ENCODE data around the gene SIRPG.

SIRPG gene

GRCh38 chr20:1672728-1673127, 15.1 kb upstream of the SIRPG start:
- H2BK15ac ChIP-seq (ENCODE audit: low read length): no peak overlapping the region
- no peak overlapping the region for H4K8ac ChIP-seq (ENCODE audit: low read depth, low read length)
- no peak overlapping the region for H3K4me3 ChIP-seq (ENCODE audit: low read length in 2 of 2)
- H3K18ac ChIP-seq (ENCODE audit: low read length): no peak overlapping the region
- no CpG with 5 or more reads among the region's 3 CpGs for WGBS, 2 donors (ENCODE audit: extremely low coverage in 2 of 2, insufficient read length in 2 of 2, insufficient replicate concordance in 1 of 2)
- H3K4ac ChIP-seq (ENCODE audit: low read length): no peak overlapping the region
- H3K23ac ChIP-seq (ENCODE audit: low read depth, low read length, poor library complexity): no peak overlapping the region
- H4K91ac ChIP-seq (ENCODE audit: low read depth, low read length, poor library complexity): no peak overlapping the region
- no peak overlapping the region for H2AFZ ChIP-seq (ENCODE audit: low read length)
- no peak overlapping the region for H3K4me2 ChIP-seq (ENCODE audit: insufficient read depth, low read length, poor library complexity, severe bottlenecking)
- no peak overlapping the region for H3K9ac ChIP-seq (ENCODE audit: low read depth, low read length, poor library complexity)
- no peak overlapping the region for H2BK5ac ChIP-seq (ENCODE audit: low read length)
- peaks cover 0 to 6% of the 10 kb centered on the region in 2 donors for H3K9me3 ChIP-seq (replicated peaks in 1 of 2; ENCODE audit: control insufficient read depth in 2 of 2, insufficient read depth in 1 of 2, low read depth in 1 of 2, low read length in 2 of 2)
- no peak overlapping the region for H3K14ac ChIP-seq (ENCODE audit: low read length)
- H2AK5ac ChIP-seq (ENCODE audit: low read depth, low read length): no peak overlapping the region
- H3K27me3 ChIP-seq (ENCODE audit: control insufficient read depth in 3 of 3, insufficient read depth in 3 of 3, low read depth in 1 of 3, low read length in 3 of 3): peaks cover 0 to 29% (median 0%) of the 10 kb centered on the region in 3 experiments
- no peak for DNase-seq (ENCODE audit: low spot score)
- H3K79me1 ChIP-seq (ENCODE audit: low read depth, low read length): no peaks in the 10 kb centered on the region
- H2BK12ac ChIP-seq (ENCODE audit: low read length): no peak overlapping the region
- H3K36me3 ChIP-seq (replicated peaks in 1 of 2; ENCODE audit: control insufficient read depth in 2 of 2, insufficient read depth in 2 of 2, low read length in 2 of 2): no peaks in the 10 kb centered on the region
- H3K27ac ChIP-seq (replicated peaks; ENCODE audit: low read length): no peak overlapping the region
- no peak overlapping the region for H2BK120ac ChIP-seq (ENCODE audit: low read depth, low read length)
- peaks cover 0 to 5% of the 10 kb centered on the region in 2 donors for H3K4me1 ChIP-seq (ENCODE audit: control insufficient read depth in 2 of 2, insufficient read depth in 1 of 2, low read depth in 1 of 2, low read length in 2 of 2)

- Histone ChIP-seq H3K23ac (ENCODE audit: low read depth, low read length, poor library complexity) (no peak overlapping the region), H2AFZ (ENCODE audit: low read length) (no peak overlapping the region), H3K36me3 (replicated peaks in 1 of 2; ENCODE audit: control insufficient read depth in 2 of 2, insufficient read depth in 2 of 2, low read length in 2 of 2) (no peaks in the 10 kb centered on the region), H2AK5ac (ENCODE audit: low read depth, low read length) (no peak overlapping the region), H3K27me3 (ENCODE audit: control insufficient read depth in 3 of 3, insufficient read depth in 3 of 3, low read depth in 1 of 3, low read length in 3 of 3) (peaks cover 0 to 25% (median 0%) of the 10 kb centered on the region in 3 experiments), H4K91ac (ENCODE audit: low read depth, low read length, poor library complexity) (no peak overlapping the region), H3K4me3 (ENCODE audit: low read length in 2 of 2) (no peak overlapping the region), H3K18ac (ENCODE audit: low read length) (no peak overlapping the region), H2BK12ac (ENCODE audit: low read length) (no peak overlapping the region), H3K9ac (ENCODE audit: low read depth, low read length, poor library complexity) (no peak overlapping the region), H2BK120ac (ENCODE audit: low read depth, low read length) (no peak overlapping the region), H4K8ac (ENCODE audit: low read depth, low read length) (no peak overlapping the region), H2BK5ac (ENCODE audit: low read length) (no peak overlapping the region), H3K4ac (ENCODE audit: low read length) (no peak overlapping the region), H2BK15ac (ENCODE audit: low read length) (no peak overlapping the region), H3K79me1 (ENCODE audit: low read depth, low read length) (no peaks in the 10 kb centered on the region), H3K14ac (ENCODE audit: low read length) (no peak overlapping the region), H3K4me2 (ENCODE audit: insufficient read depth, low read length, poor library complexity, severe bottlenecking) (no peak overlapping the region), H3K4me1 (ENCODE audit: control insufficient read depth in 2 of 2, insufficient read depth in 1 of 2, low read depth in 1 of 2, low read length in 2 of 2) (peaks cover 0 to 5% of the 10 kb centered on the region in 2 donors), H3K9me3 (replicated peaks in 1 of 2; ENCODE audit: control insufficient read depth in 2 of 2, insufficient read depth in 1 of 2, low read depth in 1 of 2, low read length in 2 of 2) (peaks cover 0 to 6% of the 10 kb centered on the region in 2 donors), H3K27ac (replicated peaks; ENCODE audit: low read length) (no peak overlapping the region)
- no CpG with 5 or more reads among the region's 11 CpGs for WGBS, 2 donors (ENCODE audit: extremely low coverage in 2 of 2, insufficient read length in 2 of 2, insufficient replicate concordance in 1 of 2)
- no peak for DNase-seq (ENCODE audit: low spot score)
Measured at GRCh38 chr20:1671891-1672669, 14.5 kb upstream of the SIRPG start.

GRCh38 chr20:1669304-1669703, 11.7 kb upstream of the SIRPG start:
- H2BK120ac ChIP-seq (ENCODE audit: low read depth, low read length): no peak overlapping the region
- peaks cover 0 to 6% of the 10 kb centered on the region in 2 donors for H3K9me3 ChIP-seq (replicated peaks in 1 of 2; ENCODE audit: control insufficient read depth in 2 of 2, insufficient read depth in 1 of 2, low read depth in 1 of 2, low read length in 2 of 2)
- H3K36me3 ChIP-seq (replicated peaks in 1 of 2; ENCODE audit: control insufficient read depth in 2 of 2, insufficient read depth in 2 of 2, low read length in 2 of 2): no peaks in the 10 kb centered on the region
- peaks cover 0 to 4% of the 10 kb centered on the region in 2 donors for H3K4me1 ChIP-seq (ENCODE audit: control insufficient read depth in 2 of 2, insufficient read depth in 1 of 2, low read depth in 1 of 2, low read length in 2 of 2)
- no peak overlapping the region for H3K14ac ChIP-seq (ENCODE audit: low read length)
- WGBS, 2 donors (ENCODE audit: extremely low coverage in 2 of 2, insufficient read length in 2 of 2, insufficient replicate concordance in 1 of 2): no CpG with 5 or more reads among the region's 5 CpGs
- H3K18ac ChIP-seq (ENCODE audit: low read length): no peak overlapping the region
- peaks cover 0 to 18% (median 0%) of the 10 kb centered on the region in 3 experiments for H3K27me3 ChIP-seq (ENCODE audit: control insufficient read depth in 3 of 3, insufficient read depth in 3 of 3, low read depth in 1 of 3, low read length in 3 of 3)
- H3K79me1 ChIP-seq (ENCODE audit: low read depth, low read length): no peaks in the 10 kb centered on the region
- H2BK15ac ChIP-seq (ENCODE audit: low read length): no peak overlapping the region
- no peak overlapping the region for H3K23ac ChIP-seq (ENCODE audit: low read depth, low read length, poor library complexity)
- no peak overlapping the region for H2AFZ ChIP-seq (ENCODE audit: low read length)
- no peak overlapping the region for H3K4me2 ChIP-seq (ENCODE audit: insufficient read depth, low read length, poor library complexity, severe bottlenecking)
- H3K4me3 ChIP-seq (ENCODE audit: low read length in 2 of 2): no peak overlapping the region
- no peak overlapping the region for H4K8ac ChIP-seq (ENCODE audit: low read depth, low read length)
- H3K9ac ChIP-seq (ENCODE audit: low read depth, low read length, poor library complexity): no peak overlapping the region
- H3K27ac ChIP-seq (replicated peaks; ENCODE audit: low read length): no peak overlapping the region
- no peak overlapping the region for H2BK12ac ChIP-seq (ENCODE audit: low read length)
- no peak for DNase-seq (ENCODE audit: low spot score)
- no peak overlapping the region for H4K91ac ChIP-seq (ENCODE audit: low read depth, low read length, poor library complexity)
- H3K4ac ChIP-seq (ENCODE audit: low read length): no peak overlapping the region
- no peak overlapping the region for H2AK5ac ChIP-seq (ENCODE audit: low read depth, low read length)
- H2BK5ac ChIP-seq (ENCODE audit: low read length): no peak overlapping the region

GRCh38 chr20:1667502-1668085, 10.0 kb upstream of the SIRPG start:
- Histone ChIP-seq H3K4ac (ENCODE audit: low read length) (no peak overlapping the region), H3K4me1 (ENCODE audit: control insufficient read depth in 2 of 2, insufficient read depth in 1 of 2, low read depth in 1 of 2, low read length in 2 of 2) (no peaks in the 10 kb centered on the region), H3K9me3 (replicated peaks in 1 of 2; ENCODE audit: control insufficient read depth in 2 of 2, insufficient read depth in 1 of 2, low read depth in 1 of 2, low read length in 2 of 2) (peaks cover 0 to 6% of the 10 kb centered on the region in 2 donors)

More at GRCh38 chr20:1667502-1668085, 10.0 kb upstream of the SIRPG start:
- Histone ChIP-seq H3K27ac (replicated peaks; ENCODE audit: low read length) (no peak overlapping the region), H3K23ac (ENCODE audit: low read depth, low read length, poor library complexity) (no peak overlapping the region), H3K27me3 (ENCODE audit: control insufficient read depth in 3 of 3, insufficient read depth in 3 of 3, low read depth in 1 of 3, low read length in 3 of 3) (peaks cover 0 to 3% (median 0%) of the 10 kb centered on the region in 3 experiments), H2AK5ac (ENCODE audit: low read depth, low read length) (no peak overlapping the region), H4K8ac (ENCODE audit: low read depth, low read length) (no peak overlapping the region), H3K4me3 (ENCODE audit: low read length in 2 of 2) (no peak overlapping the region), H2BK12ac (ENCODE audit: low read length) (no peak overlapping the region), H3K4me2 (ENCODE audit: insufficient read depth, low read length, poor library complexity, severe bottlenecking) (no peak overlapping the region), H3K9ac (ENCODE audit: low read depth, low read length, poor library complexity) (no peak overlapping the region), H3K18ac (ENCODE audit: low read length) (no peak overlapping the region), H2BK15ac (ENCODE audit: low read length) (no peak overlapping the region), H2BK120ac (ENCODE audit: low read depth, low read length) (no peak overlapping the region), H2AFZ (ENCODE audit: low read length) (no peak overlapping the region), H3K79me1 (ENCODE audit: low read depth, low read length) (no peaks in the 10 kb centered on the region), H3K14ac (ENCODE audit: low read length) (no peak overlapping the region), H4K91ac (ENCODE audit: low read depth, low read length, poor library complexity) (no peak overlapping the region), H3K36me3 (replicated peaks in 1 of 2; ENCODE audit: control insufficient read depth in 2 of 2, insufficient read depth in 2 of 2, low read length in 2 of 2) (no peaks in the 10 kb centered on the region), H2BK5ac (ENCODE audit: low read length) (no peak overlapping the region)
- no peak for DNase-seq (ENCODE audit: low spot score)
- no CpG with 5 or more reads among the region's 1 CpG for WGBS, 2 donors (ENCODE audit: extremely low coverage in 2 of 2, insufficient read length in 2 of 2, insufficient replicate concordance in 1 of 2)
